HG02943 (cell line): ENCODE results near the gene SPTLC2.

ENCODE experiments used
- ATAC-seq: cut with Tn5 transposase; IDR thresholded peaks from one replicate; pipeline ENCODE4 v1.9.1; 2021; ENCODE audit warnings: mild to moderate bottlenecking, low read depth, moderate library complexity; ENCODE audit not compliant: unreplicated experiment

SPTLC2 gene

DNA sequence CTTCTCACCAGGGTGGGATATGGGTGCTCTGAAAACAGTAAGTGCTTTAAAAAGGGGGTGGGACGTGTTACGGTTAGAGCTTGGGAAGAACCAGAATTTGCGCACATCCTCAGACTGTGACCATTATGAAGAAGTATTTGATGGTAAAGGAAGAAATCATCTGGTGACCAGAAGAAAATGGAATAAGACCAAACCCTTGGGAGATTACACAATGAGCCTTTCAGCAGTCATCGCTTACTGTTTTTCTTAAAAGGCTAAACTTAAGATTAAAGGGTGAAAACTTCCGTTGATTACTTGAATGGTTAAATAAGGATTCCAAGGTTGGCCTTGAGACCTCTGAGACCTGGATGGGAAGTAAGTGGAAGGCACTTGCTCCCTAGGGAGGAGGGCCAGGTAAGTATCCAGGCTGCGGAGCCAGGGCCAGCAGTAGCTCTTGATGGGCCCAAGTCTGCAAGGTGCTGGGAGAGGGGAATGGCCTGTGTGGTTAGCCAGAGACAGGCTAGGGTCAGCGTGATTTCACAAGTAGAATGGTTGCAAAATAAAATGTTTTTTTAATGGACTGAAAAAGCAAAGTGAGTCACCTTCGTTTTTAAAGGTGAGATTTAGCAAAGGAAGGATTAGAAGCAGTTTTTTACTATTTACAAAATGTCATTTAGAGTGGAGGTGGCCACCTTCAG, 104.8 kb downstream of the SPTLC2 start:
- no peak for ATAC-seq

DNA sequence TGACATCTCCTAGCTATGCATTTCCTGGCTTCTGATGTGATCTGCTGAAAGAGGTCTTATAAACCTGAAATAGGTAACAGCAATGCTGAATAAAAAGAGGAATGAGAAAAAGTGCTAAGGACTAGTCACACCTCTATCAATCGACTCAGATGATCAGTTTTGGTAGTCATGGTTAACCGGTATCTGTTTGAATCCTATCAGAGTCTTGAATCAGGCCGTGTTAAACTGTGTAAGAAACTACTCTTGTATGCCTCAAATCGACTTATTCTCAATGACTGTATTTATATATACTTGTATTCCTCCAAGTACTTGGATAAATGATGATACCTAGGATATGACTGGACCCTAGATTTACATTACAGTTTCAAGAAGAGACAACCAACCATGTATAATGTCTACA, 107.1 kb downstream of the SPTLC2 start:
- no peak for ATAC-seq

DNA sequence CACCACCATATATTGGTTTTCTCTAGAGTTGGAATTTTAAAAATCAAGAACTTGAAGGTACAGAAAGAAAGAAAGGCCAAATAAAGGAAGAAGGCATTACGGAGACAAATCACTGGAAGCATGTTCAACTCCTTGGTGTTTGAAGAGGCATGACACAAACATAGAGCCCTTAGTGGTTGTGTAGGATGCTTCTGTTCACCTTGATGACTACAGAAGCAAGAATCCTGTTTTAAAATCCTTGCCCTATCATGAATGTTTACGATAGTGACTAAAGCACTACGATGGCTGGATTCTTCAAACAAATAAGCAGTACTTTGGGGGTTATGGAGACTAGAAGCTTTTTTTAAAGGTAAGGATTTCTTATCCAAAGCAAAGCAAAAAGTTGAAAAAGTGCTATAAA, 107.6 kb downstream of the SPTLC2 start:
- no peak for ATAC-seq

DNA sequence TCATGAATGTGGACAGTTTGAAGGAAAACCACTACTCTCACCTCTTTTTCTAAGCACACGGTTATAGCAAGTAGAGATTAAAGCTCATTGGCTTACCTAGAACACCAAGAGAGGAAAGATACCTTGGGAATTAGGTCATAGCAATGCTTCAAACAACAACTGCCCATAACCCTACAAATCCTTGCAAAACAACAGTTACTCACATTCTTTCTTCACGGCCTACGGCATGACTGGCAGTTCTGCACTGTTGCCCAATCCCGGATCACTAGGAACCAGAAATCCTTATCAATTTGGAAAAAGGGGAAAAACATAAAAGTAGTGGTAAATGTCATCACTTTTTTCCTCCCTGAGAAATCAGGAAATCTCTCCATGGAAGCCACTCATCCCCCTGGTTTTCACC, 108.2 kb downstream of the SPTLC2 start:
- ATAC-seq = no peak

DNA sequence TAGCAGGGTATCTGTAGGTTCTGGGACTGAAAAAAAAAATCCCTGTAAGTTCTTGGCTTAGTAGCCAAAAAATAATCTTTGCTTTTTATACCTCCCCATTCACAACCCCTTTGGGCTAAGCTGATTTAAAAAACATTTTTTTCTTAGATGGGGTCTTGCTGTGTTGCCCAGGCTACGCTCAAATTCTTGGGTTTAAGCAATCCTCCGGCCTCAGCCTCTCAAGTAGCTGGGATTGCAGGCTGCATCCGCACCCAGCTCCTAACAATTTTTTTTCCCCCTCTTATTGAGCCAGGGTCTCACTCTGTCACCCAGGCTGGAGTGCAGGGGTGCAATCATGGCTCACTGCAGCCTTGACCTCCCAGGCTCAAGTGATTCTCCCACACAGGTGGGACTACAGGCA, 108.7 kb downstream of the SPTLC2 start:
- no peak for ATAC-seq

DNA sequence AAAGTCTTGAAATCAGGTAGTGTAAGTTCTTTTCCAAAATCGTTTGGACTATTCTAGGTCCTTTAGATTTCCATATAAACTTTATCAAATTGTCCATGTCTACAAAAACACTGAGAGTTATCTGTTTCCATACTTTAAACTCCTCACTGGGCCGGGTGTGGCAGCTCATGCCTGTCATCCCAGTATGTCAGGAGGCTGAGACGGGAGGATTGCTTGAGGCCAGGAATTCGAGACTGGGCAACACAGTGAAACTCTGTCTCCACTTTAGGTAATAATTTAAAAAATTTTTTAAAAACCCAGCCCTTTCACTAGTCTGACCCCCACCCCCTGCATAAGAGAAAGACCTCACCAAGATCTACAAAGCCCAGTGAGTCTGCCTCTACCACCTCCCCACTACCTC, 111.4 kb downstream of the SPTLC2 start:
- no peak for ATAC-seq

DNA sequence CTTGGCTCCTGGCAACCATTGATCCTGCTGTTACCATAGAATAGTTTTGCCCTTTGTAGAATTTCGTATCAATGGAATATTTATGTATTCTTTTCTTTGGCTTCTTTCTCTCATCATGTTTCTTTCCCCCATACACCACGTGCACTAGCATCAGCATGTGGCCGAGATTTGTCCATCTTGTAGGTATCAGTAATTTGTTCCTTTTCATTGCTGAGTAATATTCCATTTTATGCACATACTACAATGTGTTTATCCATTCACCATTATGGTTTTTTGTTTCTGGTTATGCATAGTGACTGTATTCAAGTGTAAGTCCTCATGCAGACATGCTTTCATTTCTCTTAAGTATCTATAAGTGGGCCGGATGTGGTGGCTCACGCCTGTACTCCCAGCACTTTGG, 113.3 kb downstream of the SPTLC2 start:
- no peak for ATAC-seq

DNA sequence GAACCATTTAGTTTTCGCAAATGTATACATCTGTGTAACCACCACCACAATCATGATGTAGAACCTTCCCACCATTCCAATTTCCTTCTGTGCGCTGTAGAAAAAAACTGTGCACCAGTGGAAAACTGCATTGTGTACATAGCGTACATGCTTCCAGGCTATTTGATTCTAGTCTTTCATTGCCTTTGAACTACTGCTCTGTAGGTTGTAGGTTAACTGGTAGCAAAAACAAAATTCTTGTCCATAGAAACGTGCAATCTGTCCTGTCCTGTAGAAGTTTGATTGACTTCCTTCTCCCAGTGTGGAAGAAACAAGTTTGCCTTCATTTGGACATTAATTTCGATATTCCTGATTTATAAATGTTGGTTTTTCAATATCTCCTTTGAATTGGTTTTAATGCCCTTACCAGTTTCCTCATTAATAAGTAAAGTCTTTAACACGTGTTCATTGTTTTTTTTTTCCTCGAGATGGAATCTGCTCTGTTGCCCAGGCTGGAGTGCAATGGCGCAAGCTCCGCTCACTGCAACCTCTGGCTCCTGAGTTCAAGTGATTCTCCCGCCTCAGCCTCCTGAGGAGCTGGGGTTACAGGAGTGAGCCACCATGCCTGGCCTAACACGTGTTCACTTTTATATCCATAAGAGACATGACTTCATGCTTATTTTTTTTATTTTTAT, 114.2 kb downstream of the SPTLC2 start:
- no peak for ATAC-seq

DNA sequence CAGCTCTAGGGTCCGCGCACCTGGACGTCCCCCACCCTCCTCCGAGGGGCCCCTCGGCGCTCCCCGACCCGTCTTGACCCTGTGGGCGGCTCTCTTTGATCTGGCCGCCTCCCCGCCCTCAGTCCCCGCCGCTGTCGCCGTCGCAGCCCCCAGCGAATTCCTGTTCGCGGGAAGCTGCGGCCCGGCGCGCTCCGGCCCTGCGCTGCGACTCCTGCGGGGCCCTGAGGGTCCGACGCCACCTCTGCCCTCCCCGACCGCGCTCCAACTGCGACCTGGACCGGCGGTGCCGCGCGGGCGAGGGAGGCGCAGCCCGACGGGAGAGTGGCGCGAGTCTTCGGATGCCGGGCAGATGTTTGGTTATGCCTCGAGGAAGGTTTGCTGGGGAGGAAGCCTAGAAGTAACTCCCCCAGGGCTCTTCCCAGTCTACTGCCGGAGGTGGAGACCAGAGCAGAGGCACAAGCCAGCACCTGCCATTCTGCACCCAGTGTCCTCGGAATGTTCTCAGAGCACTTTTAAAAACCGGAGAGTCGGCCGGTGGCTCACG, 117.4 kb downstream of the SPTLC2 start:
- ATAC-seq = no peak

DNA sequence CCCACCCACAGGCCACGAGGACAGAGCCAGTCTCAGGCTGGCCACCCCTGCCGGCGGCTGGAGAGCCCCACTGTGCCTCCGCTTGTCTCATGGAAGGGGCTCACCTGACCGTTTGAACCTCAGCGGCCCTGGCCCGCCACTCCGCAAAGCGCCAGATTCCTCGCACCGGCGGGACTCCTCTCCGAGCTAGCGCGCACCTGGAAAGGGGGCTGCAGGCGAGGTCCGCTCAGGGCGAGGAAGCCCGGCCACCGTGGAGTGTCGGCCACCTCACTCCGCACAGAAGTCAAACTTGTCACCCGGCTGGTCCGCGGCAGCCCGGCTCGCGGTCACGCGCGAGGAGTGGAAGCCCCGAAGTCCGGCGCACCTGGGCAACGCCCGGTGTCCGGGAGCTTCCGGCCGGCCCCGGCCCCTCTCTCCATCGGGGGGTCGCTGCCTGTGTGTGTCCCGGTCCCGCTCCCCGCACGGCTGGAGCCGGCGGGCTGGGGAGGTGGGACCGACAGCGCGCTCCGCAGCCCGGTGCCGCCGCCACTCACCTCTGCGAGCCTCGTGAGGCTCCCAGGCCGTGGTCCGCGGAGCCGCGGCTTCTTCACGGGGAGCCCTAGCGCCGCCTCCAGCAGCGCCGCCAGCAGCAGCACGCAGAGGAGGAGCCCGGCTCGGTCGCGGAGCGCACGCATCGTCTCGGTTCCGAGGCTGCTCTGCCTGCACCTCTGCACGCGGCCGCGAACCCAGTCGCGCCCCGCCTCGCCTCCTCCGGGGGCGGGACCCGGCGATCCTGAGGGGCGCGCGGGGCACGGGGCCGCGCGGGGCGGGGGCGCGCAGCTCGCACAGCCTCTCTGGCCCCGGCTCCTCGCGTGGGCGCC, 118.1 kb downstream of the SPTLC2 start, which contains the start of gene ISM2:
ISM2 (minus strand) TSS at position 697 of the 860 bp plus-strand sequence; CDS start at position 674, 23 bp downstream.
- ATAC-seq = peak; percentile 71

DNA sequence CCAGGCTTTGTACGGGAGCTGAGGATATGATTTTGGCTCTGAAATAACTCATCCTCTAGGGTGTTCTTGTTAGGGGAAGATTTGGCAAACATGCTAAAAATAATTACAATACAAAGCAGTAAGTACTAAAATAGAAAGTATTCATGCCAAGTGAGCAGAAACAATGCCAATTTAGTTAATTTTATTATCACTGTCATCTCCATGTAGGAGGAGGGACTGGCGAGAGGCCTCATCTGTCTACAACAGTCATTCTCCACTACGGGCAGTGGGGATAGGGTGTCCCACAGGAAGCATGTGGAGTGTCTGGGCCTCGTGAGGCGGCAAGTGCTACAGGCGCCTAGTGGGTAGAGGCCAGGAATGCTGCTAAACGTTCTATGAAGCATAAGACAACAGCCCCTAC, 121.1 kb downstream of the SPTLC2 start:
- no peak for ATAC-seq

DNA sequence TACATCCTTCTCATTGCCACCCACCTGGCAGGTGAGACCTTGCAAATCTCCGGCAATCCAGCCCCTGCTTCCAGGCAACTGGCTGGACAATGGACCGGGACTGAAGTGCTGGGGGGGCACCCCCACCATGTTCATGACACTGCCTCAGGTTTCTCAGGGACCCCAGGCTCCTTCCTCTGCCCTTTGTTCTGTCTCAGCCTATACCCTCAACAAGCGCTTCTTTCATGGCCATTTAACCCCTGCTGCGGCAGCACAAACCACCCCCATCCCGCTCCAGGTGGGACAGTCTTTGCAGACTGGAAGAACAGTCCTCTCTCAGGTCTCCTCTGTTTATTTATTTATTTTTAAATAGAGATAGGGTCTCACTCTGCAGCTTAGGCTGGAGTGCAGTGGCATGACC, 125.4 kb downstream of the SPTLC2 start:
- ATAC-seq = no peak

DNA sequence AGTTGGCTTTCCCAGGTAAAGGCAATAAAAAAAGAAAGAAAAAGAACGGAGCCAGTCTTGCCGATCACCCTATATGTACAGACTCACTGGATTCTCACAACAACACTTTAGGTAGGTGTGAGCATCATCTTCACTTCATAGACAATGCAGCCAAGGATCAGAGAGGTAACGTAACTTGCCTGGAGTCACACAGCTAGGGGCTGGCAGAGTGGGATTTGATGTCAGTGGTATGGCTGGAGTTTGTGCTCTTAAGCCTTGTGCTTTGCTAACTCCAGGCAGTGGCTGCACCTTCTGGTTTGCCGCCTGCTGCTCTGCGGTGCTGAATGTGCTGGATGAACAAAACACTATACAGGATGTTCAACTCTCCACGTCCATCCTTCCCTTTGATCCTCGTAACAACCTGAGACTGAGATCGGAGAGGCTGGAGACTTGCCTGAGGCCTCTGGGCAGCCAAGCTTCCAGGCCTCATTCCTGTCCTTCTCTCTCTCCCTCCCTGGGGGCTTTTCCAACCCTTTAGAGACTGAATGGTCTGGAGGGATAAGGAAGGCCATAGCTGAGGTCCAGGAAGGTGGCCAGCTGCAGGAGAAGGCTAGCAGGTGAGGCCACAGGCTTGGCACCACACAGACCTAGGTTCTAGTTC, 126.0 kb downstream of the SPTLC2 start:
- ATAC-seq = no peak

DNA sequence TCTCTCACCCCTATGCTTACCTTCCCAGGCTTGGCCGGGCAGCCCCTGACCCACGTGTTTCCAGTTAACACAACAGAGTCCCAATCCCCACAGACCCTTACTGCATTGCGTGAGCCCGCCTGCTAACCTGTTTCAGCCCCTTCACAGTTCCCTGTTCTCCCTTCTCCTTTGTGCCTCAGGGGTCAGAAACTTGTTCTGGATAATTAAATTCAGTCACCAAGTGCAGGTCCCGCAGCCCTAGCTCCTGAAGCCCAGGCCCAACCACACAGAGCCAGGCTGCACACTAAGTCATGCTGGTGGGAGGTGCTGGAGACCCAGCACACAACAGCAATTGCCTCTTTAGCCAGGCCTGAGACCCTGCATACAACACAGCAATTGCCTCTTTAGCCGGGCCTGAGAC, 127.4 kb downstream of the SPTLC2 start:
- no peak for ATAC-seq

DNA sequence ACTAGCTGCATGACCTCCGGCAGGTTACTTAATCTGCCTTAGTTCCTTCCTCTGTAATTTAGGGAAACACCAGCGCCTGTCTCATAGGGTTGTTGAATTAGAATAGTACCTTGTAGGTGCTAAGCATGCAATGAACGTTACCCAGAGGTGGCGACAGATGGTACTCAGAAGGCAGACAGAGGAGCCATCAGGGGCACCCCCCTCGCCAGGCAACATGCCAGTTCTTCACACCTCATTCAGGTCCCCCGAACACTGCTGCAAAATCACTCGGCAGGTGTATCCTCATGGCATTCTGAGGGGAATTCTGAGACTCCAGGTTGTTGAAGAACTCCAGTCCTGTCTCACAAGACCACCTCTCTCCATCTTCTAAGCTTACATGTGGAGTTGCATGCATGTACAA, 127.9 kb downstream of the SPTLC2 start:
- ATAC-seq = no peak

DNA sequence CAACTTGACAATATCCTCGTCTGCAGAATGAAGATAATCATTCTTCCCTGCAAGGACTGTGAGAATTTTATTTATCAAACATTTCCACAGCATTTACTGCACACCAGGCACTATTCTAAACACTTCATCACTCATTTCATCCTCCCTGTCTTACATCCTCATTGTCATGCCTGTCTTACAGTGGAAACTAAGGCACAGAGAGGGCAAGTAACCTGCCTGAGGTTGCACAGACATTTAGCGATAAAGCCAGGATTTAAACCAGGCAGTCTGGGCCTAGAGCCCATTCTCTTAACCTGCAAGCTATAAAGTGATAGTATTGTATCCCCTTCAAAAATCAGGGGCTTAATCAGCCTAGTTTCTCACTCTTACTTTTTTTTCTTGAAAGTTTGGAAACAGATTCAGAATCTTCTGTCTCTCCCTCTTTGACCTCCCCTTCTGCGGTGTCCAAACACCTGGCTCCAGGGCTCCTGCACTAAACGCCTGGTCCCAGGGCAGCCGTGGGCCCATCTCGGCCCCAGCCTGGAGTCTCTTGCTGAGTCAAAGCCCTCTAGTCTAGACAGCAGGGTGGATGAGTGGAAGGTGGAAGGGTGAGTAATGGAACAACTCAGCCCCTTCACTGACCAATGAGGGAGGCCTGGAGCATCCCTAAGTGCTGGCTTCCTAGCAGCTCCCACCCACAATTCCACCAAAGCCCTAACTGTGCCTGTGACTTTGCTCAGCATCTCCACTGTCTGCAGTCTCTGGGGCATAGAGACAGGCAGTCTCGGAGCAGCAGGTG, 130.3 kb downstream of the SPTLC2 start:
- ATAC-seq = no peak

DNA sequence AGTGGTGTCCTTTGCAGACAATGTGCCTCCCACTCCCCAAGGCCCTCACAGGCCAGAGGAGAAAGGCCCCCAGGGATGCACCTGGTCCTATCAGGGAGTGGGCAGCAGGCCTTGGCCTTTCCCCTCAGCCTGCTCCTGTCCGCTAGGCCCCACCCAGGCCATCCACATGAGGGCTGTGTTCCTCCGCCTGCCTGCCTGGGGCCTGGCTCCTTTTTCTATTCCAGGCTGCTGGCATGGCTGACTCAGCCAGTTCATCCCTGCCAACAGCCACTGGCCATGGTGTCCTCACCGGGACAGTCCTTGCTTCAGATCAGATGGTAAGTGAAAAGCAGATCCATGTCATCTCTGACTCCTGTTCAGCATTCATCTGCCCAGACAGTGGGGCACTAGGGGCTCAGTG, 131.2 kb downstream of the SPTLC2 start:
- no peak for ATAC-seq

DNA sequence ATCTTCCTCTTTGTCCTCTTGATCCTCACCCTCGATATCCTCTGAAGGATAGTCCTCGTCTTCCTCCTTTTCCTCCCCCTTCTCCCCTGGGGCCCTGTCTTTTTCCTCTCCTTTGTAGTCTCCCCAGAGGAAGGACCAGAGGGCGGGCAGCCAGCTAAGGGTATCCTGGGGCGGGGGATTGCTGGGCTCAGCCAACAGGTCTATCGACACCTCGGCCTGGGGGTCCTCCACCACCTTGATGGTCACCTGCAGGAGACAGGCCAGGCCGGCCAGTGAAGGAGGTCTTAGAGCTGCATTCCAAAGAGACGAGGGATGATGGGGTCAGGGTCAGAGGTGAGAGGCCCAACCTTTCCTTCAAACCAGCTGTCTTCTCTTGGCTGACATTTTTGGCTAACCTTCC, 134.0 kb downstream of the SPTLC2 start:
- ATAC-seq = no peak

DNA sequence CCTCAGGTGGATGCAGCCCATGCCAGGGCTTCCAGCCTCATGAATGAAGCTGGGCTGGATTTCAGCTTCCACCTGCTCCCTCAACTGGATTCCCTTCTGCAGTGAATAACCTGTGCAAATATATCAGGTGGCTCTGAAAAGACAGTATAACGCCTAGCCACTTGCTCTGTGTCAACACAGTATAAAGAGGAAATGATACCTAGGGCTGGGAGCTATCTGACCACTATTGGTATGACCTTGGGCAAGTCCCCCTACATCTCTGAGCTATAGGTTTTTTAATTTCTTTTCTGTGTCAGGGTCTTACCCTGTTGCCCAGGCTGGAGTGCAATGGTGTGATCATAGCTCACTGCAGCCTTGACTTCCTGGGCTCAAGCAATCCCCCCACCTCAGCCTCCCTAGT, 137.6 kb downstream of the SPTLC2 start:
- peak; percentile 67 for ATAC-seq

DNA sequence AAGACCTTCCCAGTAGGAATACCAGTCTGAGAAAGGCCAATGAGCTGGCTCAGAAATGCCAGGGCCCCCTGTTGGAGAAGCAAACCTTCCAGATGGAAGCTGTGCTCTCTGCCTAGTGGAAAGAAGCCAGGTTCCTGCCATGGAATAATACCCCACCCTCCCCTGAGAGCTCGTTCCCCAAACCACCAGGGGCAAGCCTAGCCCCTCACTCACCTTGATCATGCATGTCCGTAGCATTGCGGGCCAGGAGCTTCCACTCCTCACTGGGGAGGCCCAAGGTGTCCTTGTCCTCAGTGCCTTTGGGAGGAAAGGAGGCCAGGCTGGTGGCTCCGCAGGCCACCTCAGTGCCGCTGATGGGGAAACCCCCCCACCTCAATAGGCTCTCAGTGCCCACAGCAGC, 138.4 kb downstream of the SPTLC2 start:
- ATAC-seq = no peak
